Endothelial cell of umbilical vein (primary cell): Measurements from ENCODE around the gene PARD3B.

Experiments
- EZH2 ChIP-seq: IDR thresholded peaks from 2 replicates; pipeline ENCODE4 v1.6.1; 2012; ENCODE audit warnings: borderline replicate concordance, low read depth, mild to moderate bottlenecking, moderate library complexity, low read length, inconsistent platforms; ENCODE audit not compliant: severe bottlenecking
- POLR2A ChIP-seq: IDR thresholded peaks from 2 replicates; pipeline ENCODE4 v1.6.1; 2012; ENCODE audit warnings: low read depth, mild to moderate bottlenecking, control low read depth, low read length
- POLR2AphosphoS5 ChIP-seq: IDR thresholded peaks from 2 replicates; pipeline ENCODE4 v1.6.1; 2012; ENCODE audit warnings: low read depth, mild to moderate bottlenecking, control low read depth, low read length, moderate library complexity; ENCODE audit not compliant: insufficient read depth
- TF ChIP-seq, protein P1 (sequence below), 2 donors: IDR thresholded peaks; 1 replicate in 1 of 2; 2 replicates in 1 of 2; pipeline ENCODE4 v1.5.1; 2011; ENCODE audit warnings: low read length in 2 of 2, mild to moderate bottlenecking in 2 of 2, moderate library complexity in 2 of 2, control low read depth in 1 of 2, inconsistent platforms in 1 of 2, low read depth in 1 of 2; ENCODE audit not compliant: insufficient read depth in 1 of 2; ENCODE audit errors: extremely low read depth in 1 of 2
- TF ChIP-seq, protein P2 (sequence below): IDR thresholded peaks from 2 replicates; pipeline ENCODE4 v1.6.1; 2011; ENCODE audit not compliant: insufficient read depth, insufficient read length

DNA sequence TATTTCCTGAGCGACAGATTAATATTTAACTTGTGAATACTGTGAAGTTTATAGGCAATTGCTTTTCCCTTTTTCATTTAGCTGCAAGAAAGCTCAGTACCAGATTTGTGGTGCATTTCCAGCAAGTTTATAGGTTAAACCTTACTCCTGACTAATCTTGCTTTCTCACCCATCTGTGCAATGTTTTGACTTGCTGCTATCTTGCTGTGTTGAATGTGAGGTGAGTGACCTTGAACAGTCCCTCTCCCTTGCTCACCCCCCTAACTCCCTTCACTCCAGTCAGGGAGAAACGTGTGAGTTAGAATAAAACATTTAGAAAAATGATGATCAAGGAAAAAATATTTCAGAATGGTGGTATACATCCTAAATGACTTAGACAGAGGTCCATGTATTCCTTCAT is 39.8 kb upstream of the PARD3B start:
- no peak for TF ChIP-seq EZH2
- no peak for TF ChIP-seq POLR2AphosphoS5
- TF ChIP-seq, protein P1, sequence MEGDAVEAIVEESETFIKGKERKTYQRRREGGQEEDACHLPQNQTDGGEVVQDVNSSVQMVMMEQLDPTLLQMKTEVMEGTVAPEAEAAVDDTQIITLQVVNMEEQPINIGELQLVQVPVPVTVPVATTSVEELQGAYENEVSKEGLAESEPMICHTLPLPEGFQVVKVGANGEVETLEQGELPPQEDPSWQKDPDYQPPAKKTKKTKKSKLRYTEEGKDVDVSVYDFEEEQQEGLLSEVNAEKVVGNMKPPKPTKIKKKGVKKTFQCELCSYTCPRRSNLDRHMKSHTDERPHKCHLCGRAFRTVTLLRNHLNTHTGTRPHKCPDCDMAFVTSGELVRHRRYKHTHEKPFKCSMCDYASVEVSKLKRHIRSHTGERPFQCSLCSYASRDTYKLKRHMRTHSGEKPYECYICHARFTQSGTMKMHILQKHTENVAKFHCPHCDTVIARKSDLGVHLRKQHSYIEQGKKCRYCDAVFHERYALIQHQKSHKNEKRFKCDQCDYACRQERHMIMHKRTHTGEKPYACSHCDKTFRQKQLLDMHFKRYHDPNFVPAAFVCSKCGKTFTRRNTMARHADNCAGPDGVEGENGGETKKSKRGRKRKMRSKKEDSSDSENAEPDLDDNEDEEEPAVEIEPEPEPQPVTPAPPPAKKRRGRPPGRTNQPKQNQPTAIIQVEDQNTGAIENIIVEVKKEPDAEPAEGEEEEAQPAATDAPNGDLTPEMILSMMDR (IDR thresholded peaks at IDR 0.05; ENCODE audit: extremely low read depth in 1 of 2, insufficient read depth in 1 of 2, low read depth in 1 of 2, low read length in 2 of 2) = no peak
- no peak for TF ChIP-seq POLR2A
- TF ChIP-seq, protein P2, sequence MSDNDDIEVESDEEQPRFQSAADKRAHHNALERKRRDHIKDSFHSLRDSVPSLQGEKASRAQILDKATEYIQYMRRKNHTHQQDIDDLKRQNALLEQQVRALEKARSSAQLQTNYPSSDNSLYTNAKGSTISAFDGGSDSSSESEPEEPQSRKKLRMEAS = no peak
